Stimulated activated naive CD8-positive, alpha-beta T cell treated with anti-CD3 and anti-CD28 coated beads, Interleukin-15, amount 100 ng/mL, for 72 hours (primary cell): ENCODE results near the gene RMC1.

Experiments
- ATAC-seq: fragments of 150-1000 bp; cut with Tn5 transposase; 2 replicates; pipeline ENCODE4 v1.10.0; 2021; ENCODE audit warnings: mild to moderate bottlenecking, moderate library complexity
- DNase-seq, 2 donors: peaks; one replicate each; pipeline ENCODE4 v3.0.0; 2021 to 2022
- H3K27ac Mint-ChIP-seq, 2 donors: one replicate each; pipeline ENCODE4 v1.8.0; 2022; ENCODE audit warnings: mild to moderate bottlenecking in 2 of 2, mixed read lengths in 2 of 2, moderate library complexity in 2 of 2
- H3K27me3 Mint-ChIP-seq: one replicate; pipeline ENCODE4 v1.8.0; 2022; ENCODE audit warnings: mixed read lengths
- H3K4me1 Mint-ChIP-seq: one replicate; pipeline ENCODE4 v1.8.0; 2022; ENCODE audit warnings: mild to moderate bottlenecking, mixed read lengths
- H3K4me3 Mint-ChIP-seq, 2 donors: one replicate each; pipeline ENCODE4 v1.8.0; 2022; ENCODE audit warnings: mild to moderate bottlenecking in 2 of 2, mixed read lengths in 2 of 2, moderate library complexity in 1 of 2
- H3K9me3 Mint-ChIP-seq, 2 donors: one replicate each; pipeline ENCODE4 v1.8.0; 2022; ENCODE audit warnings: mixed read lengths in 2 of 2

Gene RMC1

DNA sequence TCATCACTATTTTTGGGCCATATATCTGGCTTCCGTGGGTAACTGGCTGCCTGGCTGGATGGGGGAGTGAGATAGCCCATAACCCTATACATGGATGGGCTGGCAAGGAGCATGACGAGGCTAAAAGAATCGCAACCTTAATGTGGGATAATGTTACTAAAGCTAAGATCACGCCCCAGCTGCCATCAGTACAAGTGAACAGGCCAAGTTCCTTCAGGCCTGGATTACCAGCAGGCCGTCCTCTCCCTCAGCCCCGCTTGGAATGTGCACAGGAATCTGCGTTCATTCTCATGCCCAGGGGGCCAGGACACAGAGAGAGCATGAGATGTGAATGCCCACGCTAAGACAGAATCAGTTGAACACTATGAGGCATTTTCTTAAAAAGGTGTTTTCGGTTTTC is 34.7 kb downstream of the RMC1 start:
- peak overlapping the region in 1 of 2 donors; percentile 89 for H3K27ac Mint-ChIP-seq
- ATAC-seq (no peak), DNase-seq (no peak)
- H3K9me3 Mint-ChIP-seq = no peaks in the 10 kb centered on the region
- no peak overlapping the region for H3K4me3 Mint-ChIP-seq
- no peaks in the 10 kb centered on the region for H3K27me3 Mint-ChIP-seq
- H3K4me1 Mint-ChIP-seq = peaks cover 30% of the 10 kb centered on the region

DNA sequence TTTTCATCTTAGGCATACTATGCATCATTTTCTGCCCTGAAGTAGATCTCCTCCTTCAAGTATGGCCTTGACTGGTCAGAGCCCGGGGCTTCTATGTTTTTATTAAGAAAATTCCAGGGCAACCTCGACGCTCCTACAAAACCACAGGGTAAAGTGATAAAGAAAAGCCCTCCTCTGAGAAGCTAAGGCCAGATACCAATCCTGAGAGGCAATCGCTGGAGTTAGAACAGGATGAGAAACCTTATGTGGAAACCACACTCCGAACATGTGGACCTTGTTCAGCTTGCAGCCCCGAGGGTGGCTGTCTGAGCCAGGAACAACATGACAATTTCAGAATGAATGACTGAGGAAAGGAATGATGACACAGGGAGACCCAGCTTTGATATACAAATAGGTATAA is 35.6 kb downstream of the RMC1 start:
- Mint-ChIP-seq H3K4me1 (peaks cover 30% of the 10 kb centered on the region), H3K27ac (peak overlapping the region in 1 of 2 donors; percentile 92), H3K27me3 (no peaks in the 10 kb centered on the region), H3K9me3 (no peaks in the 10 kb centered on the region), H3K4me3 (no peak overlapping the region)
- DNase-seq (no peak), ATAC-seq (no peak)

DNA sequence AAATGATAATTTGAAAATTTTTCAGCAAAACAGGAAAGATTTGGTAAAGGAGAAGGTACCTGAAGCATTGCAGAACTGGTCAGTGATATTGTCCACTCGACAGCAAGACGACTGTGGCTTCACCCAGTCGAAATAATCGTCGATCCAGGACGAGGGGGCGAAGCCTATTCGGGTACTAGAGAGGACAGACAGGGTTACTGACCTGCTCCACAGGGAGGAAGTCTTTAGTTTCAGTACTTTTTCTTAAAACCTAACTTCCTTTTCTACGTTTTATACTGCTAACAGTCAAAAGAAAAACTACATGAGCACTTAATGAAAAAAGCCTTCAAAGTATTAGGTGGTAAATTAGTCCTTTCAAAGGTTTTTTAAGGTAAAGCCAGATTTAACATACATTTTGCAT is 36.0 kb downstream of the RMC1 start:
- no peak for DNase-seq
- Mint-ChIP-seq H3K27ac (peak overlapping the region in 1 of 2 donors; percentile 92), H3K4me3 (no peak overlapping the region), H3K9me3 (no peaks in the 10 kb centered on the region), H3K27me3 (no peaks in the 10 kb centered on the region), H3K4me1 (peaks cover 30% of the 10 kb centered on the region)
- ATAC-seq = no peak

DNA sequence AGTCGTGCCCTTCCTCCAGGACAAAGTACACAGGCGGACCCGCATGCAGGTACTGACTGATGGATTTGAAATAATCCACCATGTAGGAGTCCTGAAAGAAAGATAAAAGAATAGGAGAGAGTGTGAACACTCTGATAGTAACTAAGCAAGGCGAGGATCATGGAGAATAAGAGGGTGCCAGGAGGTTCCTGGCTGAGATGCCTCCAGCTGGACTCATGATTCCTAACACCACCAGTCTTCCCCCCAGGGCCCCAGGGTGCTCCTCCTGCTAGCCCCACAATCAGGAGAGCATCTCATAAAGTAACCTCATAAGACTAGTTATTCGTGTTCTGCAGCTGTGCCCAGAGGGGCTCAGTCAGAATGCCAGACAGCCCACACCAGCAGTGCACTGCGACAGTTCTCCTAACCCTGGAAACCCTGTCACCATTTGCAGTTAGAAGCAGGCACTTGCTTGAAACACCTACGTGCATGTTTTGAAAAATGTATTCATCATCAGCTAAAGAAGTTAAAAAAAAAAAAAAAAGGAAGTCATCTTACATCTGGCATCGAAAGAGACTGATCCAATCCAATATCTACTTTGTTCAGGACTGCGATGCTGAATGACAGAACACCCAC is 36.7 kb downstream of the RMC1 start:
- DNase-seq (no peak), ATAC-seq (no peak)
- H3K27ac Mint-ChIP-seq = peak overlapping the region; percentile 78 to 91
- no peaks in the 10 kb centered on the region for H3K27me3 Mint-ChIP-seq
- no peaks in the 10 kb centered on the region for H3K9me3 Mint-ChIP-seq
- peaks cover 30% of the 10 kb centered on the region for H3K4me1 Mint-ChIP-seq
- no peak overlapping the region for H3K4me3 Mint-ChIP-seq

DNA sequence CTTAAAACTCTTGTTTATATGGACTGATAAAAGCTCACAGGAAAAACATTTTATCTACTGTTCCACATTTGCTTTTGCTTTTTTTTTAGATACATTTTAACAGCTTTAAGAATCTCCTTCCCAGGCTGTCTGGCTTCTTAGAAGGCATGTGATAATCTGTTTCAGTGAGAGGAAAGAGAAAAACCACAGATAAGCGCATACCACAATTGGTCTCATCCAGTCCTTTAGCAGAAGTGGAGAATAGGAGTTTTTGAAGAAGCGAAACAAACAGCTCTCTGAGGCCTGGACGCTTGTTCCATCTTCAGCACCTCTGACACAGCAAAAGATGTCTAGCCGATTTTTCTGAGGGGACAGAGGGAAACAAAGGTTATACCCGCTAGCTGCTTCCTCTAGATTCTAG is 37.6 kb downstream of the RMC1 start:
- DNase-seq = no peak
- peak overlapping the region in 1 of 2 donors; percentile 62 for H3K4me3 Mint-ChIP-seq
- H3K9me3 Mint-ChIP-seq = no peaks in the 10 kb centered on the region
- peaks cover 30% of the 10 kb centered on the region for H3K4me1 Mint-ChIP-seq
- peak overlapping the region; percentile 86 to 91 for H3K27ac Mint-ChIP-seq
- H3K27me3 Mint-ChIP-seq = no peaks in the 10 kb centered on the region
- ATAC-seq = peak; percentile 66

DNA sequence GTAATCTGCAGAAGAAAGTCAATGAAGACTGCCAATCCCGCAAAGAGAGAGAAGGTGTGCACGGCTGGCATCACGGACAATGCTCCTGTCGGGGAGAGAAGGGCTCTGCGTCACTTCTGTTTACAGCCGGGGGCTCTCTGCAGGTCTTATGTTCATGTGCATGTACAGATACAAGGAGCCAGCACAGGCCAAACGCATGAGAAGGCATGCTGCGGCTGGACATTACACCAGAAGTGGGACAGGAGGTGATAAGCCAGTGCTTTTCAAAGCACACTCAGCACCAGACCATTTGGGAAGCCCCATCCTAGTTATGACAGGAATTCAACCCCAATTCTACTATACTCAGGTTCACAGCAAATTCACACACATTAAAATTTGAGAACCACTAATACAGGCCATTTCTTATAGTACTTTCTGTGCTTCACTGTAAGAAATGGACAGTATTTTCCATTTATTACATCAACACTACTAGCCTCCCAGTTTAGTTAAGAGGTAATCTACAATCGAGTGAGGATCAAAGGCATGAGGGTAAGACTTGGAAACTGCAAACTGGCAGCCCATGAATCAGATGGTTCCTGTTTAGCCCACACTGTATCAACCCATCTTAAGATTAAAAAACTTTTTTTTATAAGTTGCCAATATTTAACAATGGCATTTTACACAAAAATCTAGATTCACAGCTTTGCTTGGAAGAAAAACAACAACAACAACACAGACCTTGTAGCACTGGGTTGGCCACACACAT is 38.2 kb downstream of the RMC1 start:
- Mint-ChIP-seq H3K27ac (peak overlapping the region; percentile 86 to 91), H3K9me3 (no peaks in the 10 kb centered on the region), H3K4me1 (peaks cover 30% of the 10 kb centered on the region), H3K27me3 (no peaks in the 10 kb centered on the region), H3K4me3 (peak overlapping the region in 1 of 2 donors; percentile 62)
- ATAC-seq (no peak), DNase-seq (no peak)

DNA sequence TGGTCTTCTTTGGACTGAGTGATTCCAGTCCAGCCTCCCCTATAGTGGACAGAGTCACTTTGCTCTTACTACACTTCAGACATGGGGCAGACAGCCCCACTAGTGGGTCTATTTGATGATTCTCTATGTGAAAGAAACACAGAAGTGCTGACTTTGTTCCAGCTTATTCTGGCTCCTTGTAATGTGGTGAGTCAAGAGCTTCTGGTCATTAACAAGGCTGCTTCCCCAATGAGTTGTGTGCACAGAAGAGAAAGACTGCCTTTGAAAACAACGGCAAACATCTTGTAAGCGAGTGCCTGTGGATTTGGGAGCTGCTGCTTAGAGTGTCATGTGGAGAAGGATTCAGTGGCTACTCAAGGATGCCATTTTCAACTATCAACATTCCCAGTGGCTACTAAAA is 39.1 kb downstream of the RMC1 start:
- DNase-seq (no peak), ATAC-seq (no peak)
- Mint-ChIP-seq H3K27me3 (no peaks in the 10 kb centered on the region), H3K27ac (peak overlapping the region in 1 of 2 donors; percentile 40), H3K9me3 (no peaks in the 10 kb centered on the region), H3K4me3 (no peak overlapping the region), H3K4me1 (peaks cover 30% of the 10 kb centered on the region)

DNA sequence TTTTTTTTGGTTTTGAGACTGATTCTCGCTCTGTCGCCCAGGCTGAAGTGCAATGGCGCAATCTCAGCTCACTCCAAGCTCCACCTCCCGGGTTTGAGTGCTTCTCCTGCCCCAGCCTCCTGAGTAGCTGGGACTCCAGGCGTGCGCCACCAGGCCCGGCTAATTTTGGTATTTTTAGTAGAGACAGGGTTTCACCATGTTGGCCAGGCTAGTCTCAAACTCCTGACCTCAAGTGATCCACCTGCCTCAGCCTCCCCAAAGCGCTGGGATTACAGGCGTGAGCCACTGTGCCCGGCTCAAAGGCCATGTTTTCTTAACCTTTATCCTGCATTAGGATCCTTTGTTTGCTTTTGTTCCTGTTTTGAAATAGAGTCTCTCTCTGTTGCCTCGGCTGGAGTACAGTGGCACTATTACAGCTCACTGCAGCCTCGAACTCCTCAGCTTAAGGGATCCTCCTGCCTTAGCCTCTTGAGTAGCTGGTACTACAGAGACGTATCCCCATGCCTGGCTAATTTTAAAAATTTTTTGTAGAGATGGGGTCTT is 42.0 kb downstream of the RMC1 start:
- no peak for DNase-seq
- Mint-ChIP-seq H3K4me3 (no peak overlapping the region), H3K9me3 (no peaks in the 10 kb centered on the region), H3K4me1 (peaks cover 22% of the 10 kb centered on the region), H3K27ac (no peak overlapping the region), H3K27me3 (no peaks in the 10 kb centered on the region)
- ATAC-seq = no peak

DNA sequence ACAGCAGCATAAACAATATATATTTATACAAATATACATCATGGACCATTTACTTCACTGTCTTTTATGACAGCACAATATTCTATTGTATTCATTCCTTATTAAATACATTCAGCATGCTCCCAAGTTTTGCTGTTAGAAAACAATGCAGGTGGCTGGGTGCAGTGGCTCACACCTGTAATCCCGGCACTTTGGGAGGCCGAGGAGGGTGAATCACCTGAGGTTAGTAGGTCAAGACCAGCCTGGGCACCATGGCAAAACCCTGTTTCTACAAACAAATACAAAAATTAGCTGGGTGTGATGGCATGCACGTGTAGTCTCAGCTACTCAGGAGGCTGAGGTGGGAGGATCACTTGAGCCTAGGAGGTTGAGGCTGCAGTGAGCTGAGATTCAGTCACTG is 44.0 kb downstream of the RMC1 start:
- H3K27ac Mint-ChIP-seq = no peak overlapping the region
- H3K4me3 Mint-ChIP-seq = no peak overlapping the region
- H3K4me1 Mint-ChIP-seq = peaks cover 4% of the 10 kb centered on the region
- H3K9me3 Mint-ChIP-seq = no peaks in the 10 kb centered on the region
- H3K27me3 Mint-ChIP-seq = no peaks in the 10 kb centered on the region
- DNase-seq (no peak), ATAC-seq (no peak)

DNA sequence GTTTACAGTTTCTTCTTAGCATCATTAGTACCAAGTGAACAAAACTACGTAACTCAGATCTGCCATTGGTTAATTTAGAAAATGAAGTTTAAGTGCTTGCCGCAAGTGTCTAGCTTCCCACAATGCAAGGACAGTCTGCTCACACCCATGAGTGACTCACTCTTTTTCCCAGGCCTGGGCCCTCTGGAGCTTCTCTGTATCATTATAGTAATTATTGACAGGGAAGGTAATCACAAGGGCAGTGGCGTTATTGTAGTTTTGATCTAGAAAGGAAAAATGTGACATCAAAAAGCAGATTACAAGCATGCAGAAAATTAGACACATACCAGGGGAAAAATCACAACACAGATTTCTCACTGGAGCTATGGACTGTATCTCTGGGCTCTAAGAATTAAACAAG is 44.5 kb downstream of the RMC1 start:
- no peak for DNase-seq
- H3K4me3 Mint-ChIP-seq = no peak overlapping the region

DNA sequence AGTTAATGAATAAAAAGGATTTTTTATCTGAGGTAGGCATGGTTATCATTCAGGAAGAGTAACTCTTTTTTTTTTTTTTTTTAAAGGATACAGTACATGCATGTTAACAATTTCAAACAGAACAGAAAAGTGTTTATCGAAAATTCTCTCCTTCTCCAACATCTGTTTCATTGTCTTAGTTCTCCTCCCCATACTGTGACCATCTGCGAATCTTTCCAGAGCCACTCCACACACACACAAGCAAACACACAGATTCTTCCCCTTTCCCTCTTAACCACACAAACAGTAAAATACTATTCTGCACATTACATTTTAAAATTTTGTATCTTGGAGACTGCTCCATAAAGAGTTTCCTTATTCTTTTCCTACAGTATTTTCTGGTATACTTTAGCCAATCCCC is 45.0 kb downstream of the RMC1 start:
- Mint-ChIP-seq H3K4me1 (no peaks in the 10 kb centered on the region), H3K27me3 (no peaks in the 10 kb centered on the region), H3K4me3 (no peak overlapping the region), H3K9me3 (no peaks in the 10 kb centered on the region), H3K27ac (peak overlapping the region in 1 of 2 donors; percentile 11)
- ATAC-seq = no peak
- DNase-seq = no peak

More for the DNA sequence above, 44.5 kb downstream of the RMC1 start:
- no peak for ATAC-seq
- H3K27me3 Mint-ChIP-seq = no peaks in the 10 kb centered on the region
- no peaks in the 10 kb centered on the region for H3K4me1 Mint-ChIP-seq
- no peak overlapping the region for H3K27ac Mint-ChIP-seq
- no peaks in the 10 kb centered on the region for H3K9me3 Mint-ChIP-seq

DNA sequence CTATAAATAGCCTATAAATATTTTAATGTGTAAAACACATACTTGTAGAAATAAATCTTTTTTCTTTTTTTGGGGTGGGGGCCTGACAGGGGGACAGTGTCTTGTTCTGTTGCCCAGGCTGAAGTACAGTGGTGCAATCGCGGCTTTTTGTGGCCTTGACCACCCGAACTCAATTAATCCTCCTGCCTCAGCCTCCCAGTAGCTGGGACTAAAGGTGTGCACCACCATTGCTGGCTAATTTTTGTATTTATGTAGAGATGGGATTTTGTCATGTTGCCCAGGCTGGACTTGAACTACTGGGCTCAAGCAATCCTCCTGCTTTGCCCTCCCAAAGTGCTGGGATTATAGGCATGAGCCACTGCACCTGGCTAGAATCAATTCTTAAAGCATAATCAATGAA is 45.4 kb downstream of the RMC1 start:
- ATAC-seq (no peak), DNase-seq (no peak)
- Mint-ChIP-seq H3K27ac (peak overlapping the region in 1 of 2 donors; percentile 11), H3K4me3 (no peak overlapping the region), H3K27me3 (no peaks in the 10 kb centered on the region), H3K4me1 (no peaks in the 10 kb centered on the region), H3K9me3 (no peaks in the 10 kb centered on the region)

DNA sequence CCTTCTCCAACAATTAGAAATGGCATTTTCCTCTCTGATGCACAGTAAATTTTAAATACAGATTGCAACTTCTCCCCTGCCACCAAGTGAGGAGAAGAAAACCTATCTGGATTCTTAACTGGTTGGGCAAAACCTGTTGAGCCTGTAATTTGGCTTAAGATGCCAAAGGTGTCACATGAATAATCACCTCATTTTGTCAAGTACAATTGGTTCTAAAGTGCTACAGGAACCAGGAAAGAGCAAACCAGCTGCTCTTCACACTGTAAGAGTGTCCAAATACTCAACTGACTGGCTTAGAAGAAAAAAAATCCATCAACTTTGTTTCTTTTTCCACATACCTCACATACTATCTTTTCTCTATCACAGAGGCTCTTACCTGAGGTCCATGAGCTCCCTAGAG is 47.6 kb downstream of the RMC1 start:
- H3K4me3 Mint-ChIP-seq = no peak overlapping the region
- no peaks in the 10 kb centered on the region for H3K27me3 Mint-ChIP-seq
- no peaks in the 10 kb centered on the region for H3K9me3 Mint-ChIP-seq

DNA sequence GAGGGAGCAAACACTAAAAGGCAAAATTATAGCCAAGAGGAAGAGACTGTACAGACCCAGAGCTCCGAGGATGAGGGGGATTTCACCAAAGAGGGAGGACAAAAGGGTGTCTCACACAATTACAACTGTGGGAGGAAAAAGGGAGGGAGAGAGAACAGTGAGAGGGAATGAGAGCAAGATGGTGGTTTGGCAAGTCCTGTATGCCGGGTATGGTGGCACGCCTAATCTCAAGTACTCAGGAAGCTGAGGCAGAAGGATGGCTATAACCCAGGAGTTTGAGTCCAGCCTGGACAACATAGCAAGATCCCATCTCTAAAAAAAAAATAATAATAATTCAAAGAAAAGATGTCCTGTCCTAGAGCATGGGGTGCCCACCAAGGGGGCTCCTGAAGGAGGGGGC is 48.7 kb downstream of the RMC1 start:
- no peaks in the 10 kb centered on the region for H3K4me1 Mint-ChIP-seq
- DNase-seq (no peak), ATAC-seq (no peak)
- no peaks in the 10 kb centered on the region for H3K9me3 Mint-ChIP-seq
- no peak overlapping the region for H3K4me3 Mint-ChIP-seq
- H3K27me3 Mint-ChIP-seq = no peaks in the 10 kb centered on the region
- H3K27ac Mint-ChIP-seq = peak overlapping the region in 1 of 2 donors; percentile 85

More for the DNA sequence above, 47.6 kb downstream of the RMC1 start:
- ATAC-seq = no peak
- no peak for DNase-seq
- no peaks in the 10 kb centered on the region for H3K4me1 Mint-ChIP-seq
- H3K27ac Mint-ChIP-seq = peak overlapping the region in 1 of 2 donors; percentile 9

DNA sequence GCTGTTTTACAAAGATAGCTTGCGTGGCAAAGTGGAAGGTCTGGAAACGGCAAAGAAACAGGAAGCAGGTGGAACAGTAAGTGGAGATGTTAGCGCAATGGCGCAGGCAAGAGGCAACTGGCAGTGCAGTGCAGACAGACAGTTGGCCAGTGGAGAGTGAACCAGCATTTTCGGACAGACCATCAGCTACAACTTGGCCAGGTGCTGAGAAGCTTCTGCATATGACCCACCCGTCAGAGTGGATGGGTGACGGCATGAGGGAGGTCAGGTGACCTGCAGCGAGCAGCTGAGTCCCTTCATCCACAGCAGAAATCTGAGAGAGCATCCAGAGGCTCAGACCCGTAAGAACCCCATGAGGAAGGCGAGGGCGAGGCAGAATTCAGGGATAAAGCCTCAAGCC is 49.2 kb downstream of the RMC1 start:
- ATAC-seq (no peak), DNase-seq (no peak)
- Mint-ChIP-seq H3K27ac (peak overlapping the region in 1 of 2 donors; percentile 85), H3K4me3 (no peak overlapping the region), H3K4me1 (no peaks in the 10 kb centered on the region), H3K9me3 (no peaks in the 10 kb centered on the region), H3K27me3 (no peaks in the 10 kb centered on the region)

DNA sequence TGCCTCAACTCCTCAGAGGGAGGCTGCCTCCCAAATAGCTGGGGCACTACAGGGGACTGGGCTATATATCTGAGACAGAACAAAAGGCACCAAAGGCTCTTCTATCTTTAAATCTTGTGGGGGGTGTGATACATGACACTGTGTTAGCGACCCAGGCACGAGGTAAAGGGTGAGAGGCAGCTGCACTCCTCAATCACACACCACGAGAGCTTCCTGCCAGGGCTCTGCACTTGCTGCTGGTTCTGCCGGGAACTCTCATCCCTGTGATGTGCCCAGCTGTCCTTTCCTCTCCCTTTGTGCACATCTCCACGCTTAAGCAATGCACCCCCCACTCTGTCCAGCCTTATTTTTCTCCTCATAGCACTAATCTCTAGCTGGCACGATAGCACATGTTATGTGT is 50.6 kb downstream of the RMC1 start:
- no peak for ATAC-seq
- DNase-seq = no peak
- peak overlapping the region in 1 of 2 donors; percentile 74 for H3K27ac Mint-ChIP-seq
- H3K4me3 Mint-ChIP-seq = no peak overlapping the region
- H3K4me1 Mint-ChIP-seq = no peaks in the 10 kb centered on the region
- H3K27me3 Mint-ChIP-seq = no peaks in the 10 kb centered on the region
- no peaks in the 10 kb centered on the region for H3K9me3 Mint-ChIP-seq
